ENCODE results near the gene FAM131B.

Gene FAM131B

DNA sequence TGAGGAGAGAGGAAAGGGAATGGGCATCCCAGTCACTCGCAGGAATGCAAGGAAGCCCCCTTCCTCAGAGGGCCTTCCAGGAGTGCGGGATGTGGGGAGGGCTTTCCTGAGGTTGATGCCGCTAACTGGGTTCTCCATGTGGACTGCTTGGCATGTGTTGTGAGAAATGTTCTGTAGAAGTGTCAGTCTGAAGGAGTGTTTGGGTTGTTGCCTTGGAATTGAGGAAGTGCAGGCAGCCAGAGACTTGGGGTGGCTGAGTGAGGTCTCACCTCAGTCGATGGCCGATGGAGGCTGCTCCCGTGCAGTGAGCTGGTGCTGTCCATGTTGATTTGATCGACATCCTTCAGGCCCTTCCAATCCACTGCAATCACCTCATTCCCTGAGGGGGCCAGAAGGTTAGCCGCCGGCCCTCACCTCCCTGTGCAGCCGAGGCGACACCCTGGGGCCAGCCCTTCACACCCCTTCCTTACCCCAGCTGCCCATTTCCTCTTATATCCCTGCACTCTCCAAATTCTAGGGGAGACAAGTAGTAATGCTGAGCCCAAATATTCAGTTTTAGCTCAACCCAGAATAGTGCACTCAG lies 2.7 kb downstream of the FAM131B start:
- DNase-seq (ENCODE audit: low read depth, low spot score): no peak

DNA sequence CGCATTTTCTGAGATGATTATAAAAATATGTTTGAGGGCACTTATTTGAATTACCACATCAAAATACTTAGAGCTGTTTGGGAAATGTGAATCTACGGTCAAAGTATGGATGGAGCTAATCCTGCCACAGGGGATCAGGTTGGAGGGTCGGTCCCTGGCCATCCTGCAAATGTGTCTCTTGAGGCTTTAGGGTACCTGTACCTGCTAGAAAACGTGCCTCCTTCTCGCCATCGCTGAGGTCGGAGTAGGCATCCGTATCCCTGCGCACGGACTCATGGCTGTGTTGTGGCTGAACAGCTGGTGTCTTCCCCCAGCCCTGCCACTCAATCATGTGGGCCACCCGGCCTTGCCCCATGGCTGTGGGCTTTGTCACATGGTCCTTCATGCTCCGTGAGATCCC lies 3.9 kb downstream of the FAM131B start:
- no peak for DNase-seq (ENCODE audit: low read depth, low spot score)

DNA sequence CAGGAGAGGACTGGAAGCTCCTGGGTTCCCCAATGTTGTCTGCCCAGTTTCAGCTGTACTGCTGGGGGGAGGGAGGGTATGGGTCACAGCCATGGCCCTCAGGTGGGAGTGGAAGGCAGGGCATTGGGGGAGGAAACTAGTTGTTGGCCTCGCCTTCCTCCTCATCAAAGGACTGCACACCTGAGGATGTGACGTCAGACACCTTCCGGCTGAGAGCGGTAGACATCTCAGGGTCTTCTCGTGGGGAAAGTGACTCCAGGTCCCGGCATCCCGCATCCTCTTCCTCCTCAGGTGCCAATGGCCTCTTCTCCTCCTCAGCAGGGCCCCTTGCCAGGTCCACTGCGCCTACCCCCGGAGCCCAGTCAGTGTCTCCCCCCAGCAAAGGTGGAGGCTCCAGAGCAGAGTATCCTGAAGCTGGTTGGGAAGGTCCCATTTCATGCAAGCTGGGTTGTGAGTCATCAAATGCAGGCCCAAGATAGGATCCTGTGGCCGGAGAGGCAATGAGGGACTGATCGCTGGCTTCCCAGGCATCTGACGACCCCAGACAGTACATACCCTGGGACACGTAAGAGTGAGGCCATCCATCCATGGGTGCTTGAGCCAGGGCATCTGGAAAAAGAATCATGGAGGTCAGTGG lies 6.0 kb downstream of the FAM131B start:
- no peak for DNase-seq (ENCODE audit: low read depth, low spot score)

DNA sequence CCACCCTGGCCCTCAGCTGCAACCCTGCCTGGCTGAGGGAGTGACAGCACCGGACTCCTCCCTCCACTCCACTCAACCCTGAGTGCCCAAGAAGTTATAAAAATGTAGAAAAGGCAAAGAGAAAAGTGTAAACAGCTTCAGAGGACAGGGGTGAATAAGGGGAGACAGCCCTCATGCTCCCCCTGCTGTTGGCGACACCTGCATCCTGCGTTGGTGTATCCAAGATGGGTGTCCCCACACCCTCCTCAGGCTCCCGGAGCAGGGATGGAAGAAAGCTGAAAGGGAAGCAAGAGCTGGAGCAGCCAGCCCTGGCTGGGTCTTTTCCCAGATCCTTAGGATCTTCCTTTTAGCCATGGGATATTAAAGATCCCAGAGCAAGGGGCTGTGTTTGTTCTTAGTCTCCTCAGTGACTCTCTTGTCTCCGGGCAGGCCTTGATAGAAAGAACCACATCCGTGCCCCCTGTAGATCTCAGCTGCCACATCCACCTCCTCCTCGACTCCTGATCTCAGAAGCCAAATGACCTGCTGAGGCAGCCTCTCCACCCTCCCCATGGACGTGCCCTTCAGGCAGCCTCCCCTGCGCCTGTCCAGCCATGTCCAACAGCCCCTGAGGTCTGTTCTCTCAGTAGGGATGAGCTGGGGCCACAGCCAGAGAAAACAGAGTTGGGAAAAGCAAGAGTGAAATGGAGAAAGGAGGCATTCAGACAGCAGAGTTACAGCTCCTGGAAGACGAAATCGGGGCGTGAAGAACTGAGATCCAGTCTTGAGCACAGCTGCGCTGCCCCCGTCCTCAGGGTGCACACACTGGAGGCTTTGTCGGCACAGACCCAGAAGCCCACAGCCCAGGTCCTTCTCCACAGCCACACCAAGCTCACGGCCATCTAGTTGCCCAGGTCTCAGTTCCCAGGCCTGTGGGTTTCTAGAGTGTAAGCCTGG lies 6.8 kb downstream of the FAM131B start:
- peak; percentile 71 for DNase-seq (ENCODE audit: low read depth, low spot score)

DNA sequence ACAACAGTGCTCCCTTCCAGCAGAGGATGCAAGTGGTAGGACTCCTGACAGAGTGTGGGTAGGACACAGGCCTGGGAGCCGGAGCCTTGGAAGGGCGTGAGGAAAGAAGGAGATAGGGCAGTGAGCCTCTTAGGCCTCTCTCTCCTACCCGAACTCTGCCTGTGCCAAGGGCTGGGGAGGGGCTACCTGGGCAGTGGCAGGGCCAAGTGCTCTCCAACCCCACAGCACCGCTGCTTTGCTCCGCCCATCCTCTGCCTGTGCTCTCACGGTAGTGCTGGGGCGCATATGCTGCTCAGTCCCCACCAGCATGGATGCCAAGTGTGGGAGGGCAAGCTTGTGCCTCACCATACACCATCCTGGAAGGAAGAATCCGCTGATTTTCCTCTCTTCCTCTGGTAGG lies 7.5 kb downstream of the FAM131B start:
- no peak for DNase-seq (ENCODE audit: low read depth, low spot score)

DNA sequence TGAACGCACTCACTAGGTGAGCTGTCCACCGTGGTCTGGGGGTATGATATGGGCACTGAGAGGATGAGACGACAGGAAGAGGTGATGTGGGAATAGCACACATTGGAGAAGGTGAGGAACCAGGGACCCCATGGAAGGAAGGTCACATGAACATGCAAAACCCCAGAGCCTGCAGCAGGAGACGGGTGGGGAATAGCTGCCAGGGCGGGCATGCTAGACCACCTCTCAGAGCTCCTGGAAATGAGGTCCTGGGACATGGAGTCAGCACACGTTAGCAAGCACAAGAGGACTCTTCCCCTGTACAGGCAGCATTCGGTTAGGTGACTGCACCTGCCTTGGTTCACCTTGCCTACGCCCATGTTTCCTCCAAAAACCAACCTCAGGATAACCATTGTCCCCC lies 8.1 kb downstream of the FAM131B start:
- DNase-seq (ENCODE audit: low read depth, low spot score): no peak

DNA sequence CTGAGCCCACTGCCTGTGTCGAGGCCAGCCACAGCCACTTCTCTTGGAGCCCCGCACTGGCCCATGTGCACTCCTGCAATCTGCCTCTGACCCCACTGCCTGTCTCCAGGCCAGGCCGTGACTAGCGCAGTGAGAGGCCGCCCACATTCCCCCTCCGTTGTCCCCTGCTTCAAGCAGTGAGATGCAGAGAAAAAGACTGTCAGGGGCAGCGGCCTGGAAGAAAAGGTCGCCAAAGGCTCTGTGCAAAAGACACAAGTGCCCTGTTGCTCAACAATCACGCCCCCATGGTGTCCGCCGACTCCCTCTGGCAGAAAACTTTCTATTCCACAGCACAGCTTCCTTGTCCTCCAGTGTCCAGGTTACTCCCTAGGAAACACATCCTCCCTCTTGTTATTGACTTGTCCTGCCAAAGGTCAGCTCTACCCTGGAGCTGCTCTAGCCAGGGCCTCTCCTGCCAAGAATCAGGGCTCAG lies 9.9 kb downstream of the FAM131B start:
- no peak for DNase-seq (ENCODE audit: low read depth, low spot score)

DNA sequence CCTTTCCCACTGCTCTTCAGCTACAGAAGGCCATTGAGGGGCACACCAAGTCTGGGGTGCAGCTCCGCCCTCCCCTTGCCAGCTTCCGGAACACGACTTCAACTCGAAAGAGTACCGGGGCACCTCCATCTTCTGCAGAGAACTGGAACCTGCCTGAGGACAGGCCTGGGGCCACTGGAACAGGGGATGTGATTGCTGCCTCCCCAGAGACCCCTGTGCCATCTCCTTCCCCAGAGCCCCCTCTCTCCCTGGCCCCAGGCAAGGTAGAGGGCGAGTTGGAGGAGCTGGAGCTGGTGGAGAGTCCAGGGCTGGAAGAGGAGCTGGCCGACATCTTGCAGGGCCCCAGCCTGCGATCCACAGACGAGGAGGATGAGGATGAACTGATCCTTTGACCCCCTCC lies 10.9 kb downstream of the FAM131B start:
- DNase-seq (ENCODE audit: low read depth, low spot score): no peak

DNA sequence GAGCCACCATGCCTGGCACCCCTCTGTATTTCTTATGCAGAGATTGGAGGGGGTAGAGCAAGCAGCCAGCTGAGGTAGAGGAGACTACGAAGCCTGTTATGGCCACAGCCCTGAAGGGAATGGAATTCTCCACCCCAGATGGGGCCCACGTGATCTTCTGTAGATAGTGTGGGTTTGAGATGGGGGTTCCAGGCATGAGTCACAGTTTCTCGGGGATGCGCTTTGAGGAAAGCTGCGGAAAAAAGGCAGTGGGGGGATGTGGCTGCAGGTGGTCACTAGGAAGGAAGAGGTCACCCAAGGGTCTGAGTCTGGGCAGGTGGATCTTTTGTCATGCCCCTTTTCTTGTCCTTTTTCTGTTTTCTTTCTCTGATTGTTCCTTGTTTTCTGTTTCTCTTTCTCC lies 11.5 kb downstream of the FAM131B start:
- DNase-seq (ENCODE audit: low read depth, low spot score): no peak

DNA sequence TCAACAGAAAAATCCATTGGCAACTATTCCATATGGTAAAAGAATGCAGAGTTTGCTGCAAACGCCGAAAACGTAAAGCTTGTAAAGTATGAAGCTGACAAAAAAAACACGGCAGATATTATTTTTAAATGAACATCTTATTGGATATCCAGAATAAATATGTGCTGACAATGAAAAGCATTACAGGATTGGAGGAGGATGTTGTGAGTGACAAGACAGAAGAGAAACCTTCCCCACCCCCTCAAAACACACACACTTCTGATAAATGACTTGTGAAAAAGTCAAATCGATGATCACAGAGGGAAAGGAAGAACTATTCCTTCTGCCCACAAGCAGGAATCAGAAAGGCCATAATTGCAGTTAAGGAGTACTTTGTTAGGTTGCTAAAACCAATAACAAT lies 14.6 kb downstream of the FAM131B start:
- no peak for DNase-seq (ENCODE audit: low read depth, low spot score)

DNA sequence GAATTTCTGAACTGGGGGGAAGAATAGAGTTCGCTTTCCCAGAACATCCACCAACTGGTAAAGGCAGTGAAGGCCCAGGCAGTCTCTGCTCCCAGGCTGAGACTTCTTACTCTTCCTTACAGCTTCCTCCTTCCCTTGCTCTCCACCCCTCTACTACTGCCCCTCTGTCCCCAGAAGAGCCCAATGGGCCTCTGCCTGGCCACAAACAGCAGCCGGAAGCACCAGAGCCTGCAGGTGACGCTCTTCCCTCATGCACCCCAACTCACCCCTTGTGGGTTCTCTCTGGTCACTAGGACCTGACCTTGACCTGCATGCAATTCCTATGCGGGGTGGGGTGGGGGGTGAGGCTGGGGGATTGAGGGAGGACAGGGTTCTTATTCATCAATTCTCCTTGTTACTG lies 16.5 kb downstream of the FAM131B start:
- no peak for DNase-seq (ENCODE audit: low read depth, low spot score)

DNA sequence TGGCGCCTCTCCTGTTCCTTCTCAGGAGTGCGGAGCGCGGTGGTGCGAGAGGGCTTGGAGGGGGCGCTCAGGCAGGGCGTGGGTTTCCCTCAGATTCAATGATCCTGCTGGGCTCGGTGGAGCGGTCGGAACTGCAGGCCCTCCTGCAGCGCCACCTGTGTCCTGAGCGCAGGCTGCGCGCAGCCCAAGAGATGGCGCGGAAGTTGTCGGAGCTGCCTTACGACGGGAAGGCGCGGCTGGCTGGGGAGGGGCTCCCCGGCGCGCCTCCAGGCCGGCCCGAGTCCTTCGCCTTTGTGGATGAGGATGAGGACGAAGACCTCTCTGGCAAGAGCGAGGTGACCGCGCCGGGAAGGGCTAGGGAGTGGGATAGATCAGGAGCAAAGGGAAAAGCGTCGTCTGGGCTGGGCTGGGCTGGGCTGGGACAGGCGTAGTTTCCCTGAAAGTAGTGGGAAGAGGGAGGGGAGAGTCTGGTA lies 17.0 kb downstream of the FAM131B start:
- DNase-seq (ENCODE audit: low read depth, low spot score): no peak

DNA sequence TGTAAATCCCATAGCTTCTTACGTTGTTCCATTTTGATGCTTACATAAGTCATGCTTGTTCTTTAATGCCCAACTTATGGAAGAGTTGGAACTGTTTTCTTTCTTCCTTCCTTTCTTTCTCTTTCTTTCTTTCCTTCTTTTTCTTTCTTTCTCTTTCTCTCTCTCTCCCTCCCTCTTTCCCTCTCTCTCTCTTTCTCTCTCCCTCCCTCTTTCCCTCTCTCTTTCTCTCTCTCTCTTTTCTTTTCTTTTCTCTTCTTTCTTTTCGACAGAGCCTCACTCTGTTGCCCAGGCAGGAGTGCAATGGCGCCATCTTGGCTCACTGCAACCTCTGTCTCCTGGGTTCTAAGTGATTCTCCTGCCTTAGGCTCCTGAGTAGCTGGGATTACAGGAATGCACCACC lies 18.9 kb downstream of the FAM131B start:
- no peak for DNase-seq (ENCODE audit: low read depth, low spot score)

DNA sequence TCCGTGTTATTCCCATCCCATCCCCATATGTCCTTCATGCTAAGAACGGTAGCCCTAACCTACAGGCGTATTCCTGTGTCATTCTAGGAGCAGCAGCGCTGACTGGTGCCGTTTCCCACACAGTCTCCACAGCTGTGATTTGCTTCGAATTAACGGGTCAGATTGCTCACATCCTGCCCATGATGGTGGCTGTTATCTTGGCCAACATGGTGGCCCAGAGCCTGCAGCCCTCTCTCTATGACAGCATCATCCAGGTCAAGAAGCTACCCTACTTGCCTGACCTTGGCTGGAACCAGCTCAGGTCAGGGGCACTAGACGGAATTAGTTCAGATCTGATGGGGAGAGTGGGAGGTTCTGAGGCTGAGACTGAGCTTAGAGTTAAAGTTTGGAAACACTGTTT lies 20.7 kb downstream of the FAM131B start:
- DNase-seq (ENCODE audit: low read depth, low spot score): no peak

DNA sequence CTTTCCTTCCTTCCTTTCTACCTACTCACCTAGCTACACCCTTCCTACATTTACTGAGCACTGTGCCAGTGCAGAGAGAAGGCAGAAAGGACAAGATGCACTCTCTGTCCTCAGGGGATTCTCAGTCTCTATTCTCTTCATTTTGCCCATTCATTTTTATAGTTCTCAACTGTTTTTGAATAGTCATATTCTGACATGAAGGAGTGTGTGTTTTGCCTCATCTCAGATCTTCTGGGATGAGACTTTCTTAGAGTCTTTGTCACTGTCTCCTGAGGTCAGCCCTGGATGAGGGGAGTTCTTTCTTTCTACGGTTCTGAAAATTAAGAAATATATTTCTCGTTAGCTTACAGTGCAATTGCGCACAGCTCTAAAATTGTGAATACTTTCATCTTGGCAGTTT lies 25.3 kb downstream of the FAM131B start:
- no peak for DNase-seq (ENCODE audit: low read depth, low spot score)

DNA sequence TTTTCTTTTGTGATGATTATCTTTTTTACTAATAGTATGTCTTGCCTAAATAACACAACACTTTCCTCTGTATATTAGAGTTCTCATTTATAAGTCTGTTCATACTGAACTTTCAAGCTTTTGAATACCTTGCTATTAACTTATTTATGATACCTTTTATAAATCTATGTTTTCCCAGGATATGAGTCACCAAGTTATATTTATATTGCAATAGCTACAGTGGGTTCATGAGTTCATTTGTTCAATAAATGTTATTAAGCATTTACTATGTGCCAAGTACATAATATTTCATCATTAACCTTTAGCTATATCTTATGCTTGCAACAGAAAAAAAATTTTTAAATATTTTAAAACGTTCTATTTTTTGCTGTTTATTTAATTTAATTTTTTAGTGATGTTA lies 28.3 kb downstream of the FAM131B start:
- no peak for DNase-seq (ENCODE audit: low read depth, low spot score)

DNA sequence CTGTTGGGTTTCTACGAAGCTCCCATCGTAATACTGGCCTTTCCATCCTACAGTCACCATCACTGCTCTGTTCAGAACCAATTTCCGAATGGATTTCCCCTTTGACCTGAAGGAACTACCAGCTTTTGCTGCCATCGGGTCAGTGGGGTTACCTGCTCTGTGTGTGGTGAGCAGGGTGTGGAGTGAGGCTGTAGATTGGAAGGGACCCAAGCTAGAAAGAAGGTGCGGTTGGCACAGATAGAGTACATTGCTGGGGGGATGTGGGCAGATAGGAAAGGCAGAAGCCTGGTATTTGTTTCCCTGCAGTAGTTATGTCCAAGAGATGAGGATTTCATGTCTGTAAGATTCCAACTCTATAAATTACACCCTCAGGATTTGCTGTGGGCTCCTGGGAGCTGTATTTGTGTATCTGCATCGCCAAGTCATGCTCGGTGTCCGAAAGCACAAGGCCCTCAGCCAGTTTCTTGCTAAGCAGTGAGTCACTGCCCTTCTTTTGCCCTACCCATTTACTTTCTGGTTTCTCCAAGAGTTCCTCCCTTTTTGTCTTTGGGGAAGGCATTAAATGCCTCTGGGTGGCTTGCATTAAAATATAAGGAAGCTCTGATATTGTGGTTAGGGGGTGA lies 31.2 kb downstream of the FAM131B start:
- DNase-seq (ENCODE audit: low read depth, low spot score): peak; percentile 45

DNA sequence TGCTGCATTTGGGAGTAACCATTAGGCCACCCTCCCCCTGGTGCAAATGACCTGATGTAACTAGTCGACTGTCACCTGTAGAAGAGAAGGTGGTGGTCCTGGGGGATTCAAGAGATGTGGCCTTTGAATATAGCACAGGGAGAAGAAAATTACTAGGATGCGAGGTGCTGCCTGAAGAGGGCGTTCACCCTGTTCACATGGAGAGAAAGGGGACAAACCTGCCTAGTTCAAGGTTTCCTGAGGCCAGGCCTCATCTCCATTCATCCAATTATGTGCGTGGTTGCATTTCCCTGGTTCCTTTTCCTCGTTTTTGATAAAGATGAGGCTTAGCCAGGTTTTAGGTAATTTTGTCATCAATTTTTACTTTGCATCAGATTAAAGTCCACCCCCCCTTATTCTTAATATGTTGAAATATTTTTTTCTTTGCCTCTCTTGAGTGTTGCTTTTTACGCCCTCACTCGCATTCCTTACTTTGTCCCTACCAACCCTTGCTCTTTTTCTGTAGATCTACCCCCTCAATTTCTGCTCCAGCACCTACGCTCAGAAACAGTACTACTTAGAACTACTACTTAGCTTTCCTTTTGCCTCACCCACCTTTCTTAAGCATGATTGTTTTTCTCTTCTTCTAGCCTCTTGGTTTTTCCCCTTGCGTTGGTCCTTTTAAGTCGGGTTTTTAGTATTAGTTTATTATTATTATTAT lies 32.9 kb downstream of the FAM131B start:
- DNase-seq (ENCODE audit: low read depth, low spot score): no peak

DNA sequence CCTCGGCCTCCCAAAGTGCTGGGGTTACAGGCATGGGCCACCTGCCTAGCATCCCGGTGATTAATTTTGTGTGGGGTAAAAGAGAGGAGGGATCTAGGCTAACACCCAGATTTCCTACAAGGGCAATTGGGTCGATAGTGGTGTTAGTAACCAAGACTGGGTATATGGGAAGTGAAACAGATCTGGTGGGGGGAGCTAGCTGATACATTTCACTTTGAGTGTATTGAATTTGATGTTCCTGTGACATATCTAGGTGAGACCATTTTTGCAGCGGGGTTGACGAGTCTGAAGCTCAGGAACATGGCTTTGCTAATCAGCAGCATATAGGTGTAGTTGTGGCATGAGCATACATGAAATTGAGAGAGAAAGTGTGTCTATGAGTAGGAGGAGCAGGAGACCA lies 34.6 kb downstream of the FAM131B start:
- DNase-seq (ENCODE audit: low read depth, low spot score): no peak

DNA sequence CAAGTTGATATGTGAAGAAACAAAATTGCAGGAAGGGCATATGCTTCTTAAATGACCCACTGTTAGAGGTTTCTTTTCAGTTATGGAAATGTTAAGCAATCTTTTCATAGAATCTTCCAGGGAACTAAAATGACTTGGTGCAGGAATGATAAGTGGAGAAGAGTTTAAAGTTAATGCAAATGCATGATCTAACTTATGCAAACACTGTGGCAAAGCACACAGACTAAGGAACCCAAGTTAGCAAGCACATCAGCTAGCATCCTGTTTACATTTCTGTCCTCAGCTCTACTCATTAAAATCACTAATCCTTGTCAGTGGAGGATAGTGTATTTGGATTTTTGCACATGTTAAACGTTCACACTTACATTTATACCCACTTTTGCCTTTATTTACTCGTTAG lies 37.3 kb downstream of the FAM131B start:
- DNase-seq (ENCODE audit: low read depth, low spot score): no peak

DNA sequence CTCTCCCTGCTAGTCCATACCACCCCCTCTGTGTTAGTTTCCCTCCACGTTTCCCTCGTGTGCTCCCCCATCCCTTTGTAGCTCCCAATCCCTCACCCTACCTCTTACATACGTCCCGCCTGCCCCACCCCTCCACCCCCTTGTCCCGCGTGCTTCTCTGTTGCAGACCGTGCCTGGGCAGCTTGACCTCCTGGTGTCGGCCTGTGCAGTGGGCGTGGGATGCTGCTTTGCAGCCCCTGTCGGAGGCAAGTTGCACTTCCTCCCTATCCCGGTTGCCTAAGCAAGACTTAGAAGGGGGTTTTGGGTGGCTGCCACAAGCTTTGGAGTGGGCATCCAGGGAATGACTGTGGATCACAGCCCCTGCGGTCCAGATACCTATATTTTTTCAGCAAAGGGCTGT lies 38.9 kb downstream of the FAM131B start:
- no peak for DNase-seq (ENCODE audit: low read depth, low spot score)

All from brain pericyte (primary cell).